Effector memory CD4-positive, alpha-beta T cell (primary cell): ENCODE measurements around the gene TRAF6.
"Not testable (repeated sequence)": the region's sequence is repeated elsewhere in the genome, so short reads cannot be mapped to it uniquely, and the experiment has no call there.

ENCODE experiments used
- DNase-seq, 3 donors: peaks; one replicate each; pipeline ENCODE4 v3.0.0-alpha.2; 2020
- H3K27ac ChIP-seq: 2 replicates; pipeline ENCODE4 v1.7.0; 2013; ENCODE audit warnings: mild to moderate bottlenecking, low read length, moderate library complexity; ENCODE audit not compliant: insufficient read depth, poor library complexity, severe bottlenecking
- H3K27me3 ChIP-seq: replicated peaks from 2 replicates; pipeline ENCODE4 v1.7.0; 2013; ENCODE audit warnings: mild to moderate bottlenecking, low read length; ENCODE audit not compliant: insufficient read depth, control insufficient read depth, poor library complexity, severe bottlenecking
- H3K36me3 ChIP-seq: 2 replicates; pipeline ENCODE4 v1.7.0; 2013; ENCODE audit warnings: mild to moderate bottlenecking, low read length, moderate library complexity; ENCODE audit not compliant: control insufficient read depth, insufficient read depth
- H3K4me1 ChIP-seq: 2 replicates; pipeline ENCODE4 v1.7.0; 2013; ENCODE audit warnings: low read length, mild to moderate bottlenecking; ENCODE audit not compliant: control insufficient read depth, insufficient read depth, poor library complexity, severe bottlenecking
- H3K4me3 ChIP-seq: 2 replicates; pipeline ENCODE4 v1.7.0; 2013; ENCODE audit warnings: low read length, low read depth, mild to moderate bottlenecking; ENCODE audit not compliant: insufficient read depth, poor library complexity, severe bottlenecking
- H3K9me3 ChIP-seq: 2 replicates; pipeline ENCODE4 v1.7.0; 2013; ENCODE audit warnings: mild to moderate bottlenecking, low read length, moderate library complexity; ENCODE audit not compliant: control insufficient read depth
- total RNA-seq, 3 donors: gene quantifications; one replicate each; lab custom pipeline; 2026; lab: John Stamatoyannopoulos, UW

The TRAF6 gene
- 43.1 to 62.5 (median 56.0) reads per million in 3 donors for total RNA-seq

GRCh38 chr11:36509694-36510593 lies at the start of gene TRAF6:
Gene TRAF6 (minus strand): TSS chr11:36510272. CDS start chr11:36501515, 8,757 bp downstream.
- no peaks in the 10 kb centered on the region for H3K9me3 ChIP-seq
- H3K4me1 ChIP-seq, result peaks cover 4% of the 10 kb centered on the region
- DNase-seq, result peak; percentile 72 to 81 (median 73)
- no peaks in the 10 kb centered on the region for H3K27me3 ChIP-seq
- peak within 1 kb of the TSS; percentile 79 for H3K27ac ChIP-seq
- no peaks in the 10 kb centered on the region for H3K36me3 ChIP-seq
- H3K4me3 ChIP-seq, result peak within 1 kb of the TSS; percentile 72

GRCh38 chr11:36558571-36559413 lies 48.7 kb upstream of the TRAF6 start:
- no peaks in the 10 kb centered on the region for H3K36me3 ChIP-seq
- peaks cover 4% of the 10 kb centered on the region for H3K9me3 ChIP-seq
- H3K4me1 ChIP-seq, result no peaks in the 10 kb centered on the region
- no peak overlapping the region for H3K4me3 ChIP-seq
- no peak for DNase-seq
- H3K27ac ChIP-seq, result no peak overlapping the region
- H3K27me3 ChIP-seq, result no peaks in the 10 kb centered on the region

GRCh38 chr11:36557991-36558390 lies 47.9 kb upstream of the TRAF6 start:
- Histone ChIP-seq H3K4me3 (no peak overlapping the region), H3K27ac (no peak overlapping the region), H3K27me3 (no peaks in the 10 kb centered on the region), H3K4me1 (no peaks in the 10 kb centered on the region), H3K36me3 (no peaks in the 10 kb centered on the region), H3K9me3 (peaks cover 4% of the 10 kb centered on the region)
- DNase-seq, result no peak

GRCh38 chr11:36557390-36557789 lies 47.3 kb upstream of the TRAF6 start:
- H3K4me3 ChIP-seq, H3K27ac ChIP-seq, H3K36me3 ChIP-seq, H3K4me1 ChIP-seq, H3K27me3 ChIP-seq, DNase-seq, H3K9me3 ChIP-seq: not testable (repeated sequence)

- no peak overlapping the region for H3K27ac ChIP-seq
- no peaks in the 10 kb centered on the region for H3K36me3 ChIP-seq
- H3K4me1 ChIP-seq, result no peaks in the 10 kb centered on the region
- H3K4me3 ChIP-seq, result no peak overlapping the region
- H3K9me3 ChIP-seq, result no peaks in the 10 kb centered on the region
- H3K27me3 ChIP-seq, result no peaks in the 10 kb centered on the region
- DNase-seq, result no peak
Measured at GRCh38 chr11:36550385-36551115, 40.5 kb upstream of the TRAF6 start.

- H3K36me3 ChIP-seq, result no peaks in the 10 kb centered on the region
- peak in 1 of 3 donors; percentile 5 for DNase-seq
Measured at GRCh38 chr11:36540998-36541397, 30.9 kb upstream of the TRAF6 start.

GRCh38 chr11:36534276-36534840 lies 24.3 kb upstream of the TRAF6 start:
- no peak overlapping the region for H3K4me3 ChIP-seq
- no peak overlapping the region for H3K27ac ChIP-seq
- no peaks in the 10 kb centered on the region for H3K9me3 ChIP-seq
- DNase-seq, result no peak
- H3K4me1 ChIP-seq, result no peaks in the 10 kb centered on the region
- no peaks in the 10 kb centered on the region for H3K27me3 ChIP-seq
- no peaks in the 10 kb centered on the region for H3K36me3 ChIP-seq

More at GRCh38 chr11:36540998-36541397, 30.9 kb upstream of the TRAF6 start:
- H3K27me3 ChIP-seq, result no peaks in the 10 kb centered on the region
- H3K27ac ChIP-seq, result no peak overlapping the region
- H3K9me3 ChIP-seq, result no peaks in the 10 kb centered on the region
- no peak overlapping the region for H3K4me3 ChIP-seq
- no peaks in the 10 kb centered on the region for H3K4me1 ChIP-seq

- DNase-seq, result no peak
- no peak overlapping the region for H3K27ac ChIP-seq
- no peaks in the 10 kb centered on the region for H3K9me3 ChIP-seq
Measured at GRCh38 chr11:36532941-36533601, 23.0 kb upstream of the TRAF6 start.

GRCh38 chr11:36530840-36531239 lies 20.8 kb upstream of the TRAF6 start:
- Histone ChIP-seq H3K27me3 (no peaks in the 10 kb centered on the region), H3K4me1 (no peaks in the 10 kb centered on the region), H3K9me3 (no peaks in the 10 kb centered on the region), H3K27ac (no peak overlapping the region), H3K4me3 (no peak overlapping the region), H3K36me3 (no peaks in the 10 kb centered on the region)
- DNase-seq, result no peak

More at GRCh38 chr11:36532941-36533601, 23.0 kb upstream of the TRAF6 start:
- H3K4me1 ChIP-seq, result no peaks in the 10 kb centered on the region
- H3K27me3 ChIP-seq, result no peaks in the 10 kb centered on the region
- no peaks in the 10 kb centered on the region for H3K36me3 ChIP-seq
- H3K4me3 ChIP-seq, result no peak overlapping the region
